ENCODE measurements around the gene AFF3. TPM values are rescaled to one million over a fixed set of nuclear protein-coding genes. Genes with fewer than 3 reads are reported as not detected.

AFF3 gene
- total and polyA plus RNA-seq, 2 of the 4 experiments (the other 2 are of a cell fraction), result 12.9 to 14.3 TPM

- H2BK5ac ChIP-seq (ENCODE audit: low read depth, low read length, poor library complexity, severe bottlenecking), result no peak overlapping the region
- ATAC-seq (ENCODE audit: low read depth) (no peak), DNase-seq (no peak)
- ChIA-PET POLR2A (ENCODE audit: unreplicated experiment) (no interaction called here), CTCF (no interaction called here)
- intact Hi-C loops (cut with micrococcal nuclease) (no loop called here), dilution Hi-C loops (cut with HindIII; ENCODE audit: low sequenced_read_pairs, unreplicated experiment) (no loop called here), in situ Hi-C loops (cut with MboI; ENCODE audit: low sequenced_read_pairs) (no loop called here)
- H3K23ac ChIP-seq (ENCODE audit: low read depth, low read length), result no peak overlapping the region
- H3K27me3 ChIP-seq (ENCODE audit: control insufficient read depth, insufficient read depth, low read length), result no peaks in the 10 kb centered on the region
- H3K36me3 ChIP-seq (ENCODE audit: control insufficient read depth, insufficient read depth, low read length), result peaks cover 6% of the 10 kb centered on the region; the same call in 1 of the 2 replicates
- H4K91ac ChIP-seq (ENCODE audit: insufficient read depth, low read depth, low read length), result no peak overlapping the region
- 89% methylated on average over 4 of the region's 5 CpGs; no CpG with 5 or more reads in 1 of the 2 experiments for WGBS, 2 experiments (ENCODE audit: extremely low coverage in 2 of 2, insufficient read length in 1 of 2)
- no TSS peak for BruUV-seq (replicated peaks)
- no peak overlapping the region for H2AK5ac ChIP-seq (ENCODE audit: low read depth, low read length)
- H2BK120ac ChIP-seq (ENCODE audit: low read depth, low read length), result no peak overlapping the region
- no peak for TF ChIP-seq MAFK (IDR thresholded peaks at IDR 0.05; ENCODE audit: low read depth, low read length)
- no peak for TF ChIP-seq RCOR1 (IDR thresholded peaks at IDR 0.05; ENCODE audit: insufficient replicate concordance, low read length)
- no peak for TF ChIP-seq BHLHE40 (IDR thresholded peaks at IDR 0.05; ENCODE audit: low read depth, low read length)
- TF ChIP-seq NFE2L2 (IDR thresholded peaks at IDR 0.05; ENCODE audit: low read depth, low read length), result no peak
- no peak for TF ChIP-seq USF2 (IDR thresholded peaks at IDR 0.05; ENCODE audit: low read depth, low read length)
- peaks cover 9% of the 10 kb centered on the region for H3K4me1 ChIP-seq (ENCODE audit: control insufficient read depth, insufficient read depth, low read length)
- H3K9me1 ChIP-seq (ENCODE audit: insufficient read depth, low read length), result peaks cover 12% of the 10 kb centered on the region
- H4K20me1 ChIP-seq (ENCODE audit: insufficient read depth, low read length), result no peaks in the 10 kb centered on the region
- no peak overlapping the region for H3K14ac ChIP-seq (replicated peaks; ENCODE audit: low read depth, low read length)
- no peak overlapping the region for H3K4me2 ChIP-seq (ENCODE audit: low read depth, low read length)
- no peak overlapping the region for H2BK15ac ChIP-seq (ENCODE audit: low read depth, low read length)
- no peak overlapping the region for H3K18ac ChIP-seq (ENCODE audit: low read depth, low read length)
- no peak overlapping the region for H3K4ac ChIP-seq (ENCODE audit: low read depth, low read length)
- H2AK9ac ChIP-seq (replicated peaks; ENCODE audit: low read depth, low read length, poor library complexity), result no peak overlapping the region
- H4K8ac ChIP-seq (ENCODE audit: low read depth in 2 of 2, low read length in 2 of 2), result no peak overlapping the region
- no peak overlapping the region for H3K27ac ChIP-seq (ENCODE audit: insufficient read depth, low read length)
- no peak overlapping the region for H3K9ac ChIP-seq (ENCODE audit: low read depth, low read length)
- no peak overlapping the region for H3K4me3 ChIP-seq (ENCODE audit: insufficient read depth, low read depth, low read length)
- peaks cover 20 to 21% of the 10 kb centered on the region in 2 experiments; a peak in 3 of 4 replicates for H3K79me1 ChIP-seq (ENCODE audit: low read depth in 1 of 2, low read length in 2 of 2)
- no peak overlapping the region for H2BK20ac ChIP-seq (ENCODE audit: low read depth, low read length)
- H3K9me3 ChIP-seq (ENCODE audit: control insufficient read depth, insufficient read depth, low read length), result peaks cover 7% of the 10 kb centered on the region
- H4K5ac ChIP-seq (ENCODE audit: low read depth, low read length), result no peak overlapping the region
- no peak overlapping the region for H3K56ac ChIP-seq (ENCODE audit: extremely low read depth, insufficient read depth, low read length)
- no peak overlapping the region for H2AFZ ChIP-seq (replicated peaks; ENCODE audit: low read length, poor library complexity)
These were observed 362.1 kb downstream of the AFF3 start for GRCh38 chr2:99780276-99780675.

Data from IMR-90 (cell line).